ENCODE measurements around the gene CCDC85B.
"Not testable (repeated sequence)": the region's sequence is repeated elsewhere in the genome, so short reads cannot be mapped to it uniquely, and the experiment has no call there.

CCDC85B gene

GRCh38 chr11:65890324-65891218 lies at the start of gene CCDC85B:
CCDC85B (plus strand) TSS chr11:65890673; CDS start chr11:65890784, 111 bp downstream.
- FAIRE-seq, result no peak
- DNase-seq (ENCODE audit: insufficient read length, low spot score), result peak; percentile 89
- no peak for TF ChIP-seq CTCF (IDR thresholded peaks at IDR 0.05; ENCODE audit: insufficient read depth, missing control alignments)

DNA sequence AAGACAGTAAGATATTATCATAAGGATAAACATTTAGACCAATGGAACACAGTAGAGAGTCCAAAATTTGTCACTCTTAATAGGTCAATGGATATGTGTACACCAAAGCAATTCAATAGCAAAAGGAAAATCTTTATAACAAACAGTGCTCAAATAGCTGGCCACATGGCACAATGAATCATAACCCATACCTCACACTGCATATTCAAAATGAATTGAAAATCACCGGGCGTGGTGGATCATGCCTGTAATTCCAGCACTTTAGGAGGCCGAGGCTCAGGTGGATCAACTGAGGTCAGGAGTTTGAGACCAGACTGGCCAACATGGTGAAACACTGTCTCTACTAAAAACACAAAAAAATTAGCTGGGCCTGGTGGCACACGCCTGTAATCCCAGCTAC lies 48.3 kb upstream of the CCDC85B start:
- FAIRE-seq (no peak), DNase-seq (ENCODE audit: insufficient read length, low spot score) (no peak)
- TF ChIP-seq CTCF (IDR thresholded peaks at IDR 0.05; ENCODE audit: insufficient read depth, missing control alignments), result no peak

- DNase-seq (ENCODE audit: insufficient read length, low spot score), result no peak
- TF ChIP-seq CTCF (IDR thresholded peaks at IDR 0.05; ENCODE audit: insufficient read depth, missing control alignments), result no peak
- no peak for FAIRE-seq
Observed at GRCh38 chr11:65843811-65844210, 46.7 kb upstream of the CCDC85B start.

DNA sequence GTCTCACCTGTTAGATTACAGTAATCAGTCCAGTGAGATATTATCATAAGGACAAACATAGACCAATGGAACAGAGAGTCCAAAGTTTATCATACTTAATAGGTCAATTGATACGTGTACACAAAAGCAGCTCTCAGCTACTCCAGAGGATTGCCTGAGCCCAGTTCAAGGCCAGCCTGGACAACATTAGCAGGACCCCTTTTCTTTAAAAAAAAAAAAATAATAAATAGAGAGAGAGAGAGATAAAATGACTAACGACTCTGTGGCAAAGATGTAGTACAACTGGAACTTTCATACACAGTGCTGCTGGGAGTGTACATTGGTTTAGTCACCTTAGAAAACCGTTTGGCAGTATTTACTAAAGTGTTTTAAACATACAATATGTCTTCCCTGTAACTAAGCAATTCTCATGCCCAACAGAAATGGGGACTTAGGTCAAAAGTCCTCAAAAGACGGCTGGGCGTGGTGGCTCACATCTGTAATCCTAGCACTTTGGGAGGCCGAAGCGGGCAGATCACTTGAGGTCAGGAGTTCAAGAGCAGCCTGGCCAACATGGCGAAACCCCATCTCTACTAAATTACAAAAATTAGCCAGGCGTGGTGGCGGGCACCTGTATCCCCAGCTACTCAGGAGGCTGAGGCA lies 46.1 kb upstream of the CCDC85B start:
- TF ChIP-seq CTCF (IDR thresholded peaks at IDR 0.05; ENCODE audit: insufficient read depth, missing control alignments), result no peak
- DNase-seq (ENCODE audit: insufficient read length, low spot score) (no peak), FAIRE-seq (no peak)

GRCh38 chr11:65847746-65848145 lies 42.7 kb upstream of the CCDC85B start:
- no peak for TF ChIP-seq CTCF (IDR thresholded peaks at IDR 0.05; ENCODE audit: insufficient read depth, missing control alignments)
- no peak for FAIRE-seq
- no peak for DNase-seq (ENCODE audit: insufficient read length, low spot score)

GRCh38 chr11:65848693-65849092 lies 41.8 kb upstream of the CCDC85B start:
- not testable (repeated sequence) for DNase-seq (ENCODE audit: insufficient read length, low spot score); FAIRE-seq

- no peak for TF ChIP-seq CTCF (IDR thresholded peaks at IDR 0.05; ENCODE audit: insufficient read depth, missing control alignments)
- FAIRE-seq, result no peak
- DNase-seq (ENCODE audit: insufficient read length, low spot score), result no peak
Observed at GRCh38 chr11:65849366-65849765, 41.1 kb upstream of the CCDC85B start.

Measured in D721Med (cell line).